HG02938 (cell line): ENCODE data around the gene ATP5F1C.

Experiments used
- ATAC-seq: cut with Tn5 transposase; IDR thresholded peaks from one replicate; pipeline ENCODE4 v1.9.1; 2021; ENCODE audit warnings: mild to moderate bottlenecking, moderate library complexity; ENCODE audit not compliant: unreplicated experiment

ATP5F1C gene

GRCh38 chr10:7836571-7836970 is 48.6 kb downstream of the ATP5F1C start:
- ATAC-seq: no peak

DNA sequence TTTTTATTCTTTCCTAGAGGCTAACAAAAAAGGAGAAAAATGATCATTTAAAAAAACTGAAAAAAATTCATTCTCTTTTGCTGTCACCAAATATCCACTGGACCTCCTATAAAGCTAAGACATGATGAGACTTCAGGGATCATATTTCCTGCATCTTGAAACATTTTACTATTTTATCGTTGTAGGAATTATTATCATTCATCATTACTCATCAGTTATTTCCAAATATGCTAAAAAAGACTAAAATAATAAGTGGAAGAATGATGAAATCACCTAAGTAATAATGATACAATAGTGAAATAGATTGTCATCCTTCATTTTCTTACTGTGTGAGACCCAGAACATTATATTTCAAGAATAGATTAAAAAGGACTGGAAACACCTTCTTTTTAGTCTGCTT is 58.6 kb downstream of the ATP5F1C start:
- no peak for ATAC-seq

- ATAC-seq: no peak
Measured at GRCh38 chr10:7853226-7853842, 65.4 kb downstream of the ATP5F1C start.

- ATAC-seq: no peak
Measured at GRCh38 chr10:7853890-7854289, 65.9 kb downstream of the ATP5F1C start.

DNA sequence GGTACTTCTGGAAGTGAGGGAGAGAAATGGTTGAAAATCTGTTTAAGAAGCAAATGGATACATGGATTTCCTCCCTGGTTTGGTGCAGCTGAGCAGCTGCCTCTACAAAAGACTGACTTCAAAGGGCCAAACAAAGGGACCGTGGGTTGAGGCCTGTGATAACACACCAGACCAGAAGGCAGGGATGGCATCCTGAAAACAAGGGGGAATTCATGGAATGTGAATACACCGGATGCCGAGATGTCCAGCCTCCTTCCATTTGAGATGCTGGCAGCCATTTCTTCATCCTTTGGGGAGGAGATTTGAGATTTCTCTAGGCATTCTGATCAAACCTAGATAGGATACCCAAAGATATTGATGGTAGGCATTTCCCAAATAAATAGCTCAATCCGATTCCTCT is 67.2 kb downstream of the ATP5F1C start:
- ATAC-seq: no peak

- no peak for ATAC-seq
Measured at GRCh38 chr10:7856678-7857077, 68.7 kb downstream of the ATP5F1C start.

DNA sequence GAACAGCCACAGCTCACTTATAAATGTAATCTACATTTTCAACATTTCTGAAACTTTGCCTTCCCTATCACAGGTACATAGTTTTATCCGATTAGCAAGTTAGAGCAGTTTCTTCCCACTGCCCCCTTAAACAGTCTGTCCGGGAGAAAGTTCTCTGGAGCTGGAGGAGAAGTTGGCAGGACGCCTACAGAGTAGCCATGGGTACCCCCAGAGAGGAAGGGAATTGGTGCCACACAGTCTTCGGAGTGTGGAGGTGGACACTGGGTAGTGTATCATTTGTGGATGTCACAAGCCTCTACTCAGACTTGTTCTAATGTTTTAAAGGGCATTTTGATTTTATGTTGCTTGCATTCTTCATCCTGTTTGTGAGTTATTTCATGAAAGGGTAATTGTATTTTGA is 69.3 kb downstream of the ATP5F1C start:
- no peak for ATAC-seq
